ENCODE results near the gene ANKRD63.

Gene ANKRD63

DNA sequence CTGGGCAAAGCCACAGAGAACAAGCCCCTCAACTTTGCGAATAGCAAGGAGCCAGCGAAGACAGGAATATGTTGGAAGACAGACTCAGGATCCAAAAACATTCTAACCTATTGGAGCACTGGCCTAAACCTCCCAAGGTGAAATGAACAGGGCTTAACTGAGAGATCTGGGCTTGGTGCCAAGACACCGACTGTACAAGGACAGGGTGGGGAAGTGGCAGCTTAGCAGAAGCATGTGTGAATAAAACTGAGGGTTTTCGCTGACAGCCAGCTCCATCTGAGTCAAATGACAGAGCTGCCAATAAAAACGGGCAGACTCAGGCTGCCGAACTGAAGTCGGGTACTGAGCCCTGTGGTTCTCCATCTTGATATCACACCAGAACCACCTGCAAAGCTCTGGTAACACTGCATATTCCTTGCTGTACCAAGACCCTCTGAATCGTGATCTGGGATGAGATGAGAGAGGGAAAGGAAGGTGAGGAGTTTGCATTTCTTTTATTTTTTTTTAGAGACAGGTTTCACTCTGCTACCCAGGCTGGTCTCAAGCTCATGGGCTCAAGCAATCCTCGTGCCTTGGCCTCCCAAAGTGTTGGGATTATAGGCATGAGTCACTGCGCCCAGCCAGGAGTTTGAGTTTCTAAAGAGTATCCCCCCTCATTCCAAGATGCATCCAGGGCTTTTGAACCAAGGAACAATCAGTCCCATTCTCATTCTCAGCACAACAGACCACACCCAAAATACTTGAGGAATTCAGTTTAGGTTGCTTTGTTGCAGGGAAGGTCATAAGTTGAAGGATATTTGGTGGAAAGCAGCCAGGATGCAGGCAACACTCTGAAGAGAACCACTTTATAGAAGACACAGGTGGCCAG is 30.9 kb upstream of the ANKRD63 start:
- no peak for DNase-seq (ENCODE audit: low spot score)

DNA sequence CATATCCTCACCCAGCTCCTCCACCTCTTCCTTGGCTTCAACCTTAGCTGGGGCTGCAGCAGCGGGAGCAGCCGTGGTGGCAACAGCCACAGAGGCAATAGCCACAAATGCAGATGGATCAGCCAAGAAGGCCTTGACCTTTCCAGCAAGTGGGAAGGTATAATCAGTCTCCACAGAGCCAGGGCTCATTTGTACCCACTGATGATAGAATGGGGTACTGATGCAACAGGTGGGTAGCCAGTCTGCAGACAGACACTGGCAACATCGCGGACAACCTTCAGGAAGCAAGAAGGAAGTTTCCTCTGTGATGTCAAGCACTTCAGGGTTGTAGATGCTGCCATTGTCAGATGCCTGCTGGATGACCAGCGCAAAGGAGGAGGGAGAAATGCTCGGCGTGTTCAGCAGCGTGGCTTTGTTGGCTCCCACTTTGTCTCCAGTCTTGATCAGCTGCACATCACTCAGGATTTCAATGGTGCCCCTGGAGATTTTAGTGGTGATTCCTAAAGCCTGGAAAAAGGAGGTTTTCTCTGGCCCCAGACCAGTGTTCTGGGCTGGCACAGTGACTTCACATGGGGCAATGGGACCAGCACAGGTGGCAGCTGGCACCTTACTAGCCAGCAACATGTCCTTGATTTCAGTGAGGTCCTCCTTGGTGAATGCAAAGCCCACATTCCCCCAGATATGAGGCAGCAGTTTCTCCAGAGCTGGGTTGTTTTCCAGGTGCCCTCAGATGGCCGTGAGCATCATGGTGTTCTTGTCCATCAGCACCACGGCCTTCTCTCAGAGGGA is 29.7 kb upstream of the ANKRD63 start:
- DNase-seq (ENCODE audit: low spot score): no peak

DNA sequence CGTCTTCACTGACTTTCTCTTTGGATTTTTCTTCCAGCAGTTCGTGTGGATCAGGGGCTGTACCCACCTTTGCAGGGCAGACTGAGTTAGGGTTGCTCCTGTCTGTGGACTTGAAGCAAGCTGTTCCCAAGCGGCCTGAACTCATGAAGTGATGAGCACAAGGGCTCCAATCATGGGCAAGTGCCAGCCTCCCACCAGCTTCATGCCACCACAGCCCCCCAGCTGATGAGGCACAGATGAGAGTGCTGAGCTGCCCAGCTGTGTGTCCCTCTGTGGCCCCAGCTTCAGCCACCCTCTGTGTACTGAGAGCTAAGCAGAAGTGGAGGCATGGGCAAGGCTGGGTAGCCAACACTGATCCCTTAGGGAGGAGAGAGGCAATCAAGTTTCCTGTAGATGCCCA is 28.1 kb upstream of the ANKRD63 start:
- DNase-seq (ENCODE audit: low spot score): no peak

DNA sequence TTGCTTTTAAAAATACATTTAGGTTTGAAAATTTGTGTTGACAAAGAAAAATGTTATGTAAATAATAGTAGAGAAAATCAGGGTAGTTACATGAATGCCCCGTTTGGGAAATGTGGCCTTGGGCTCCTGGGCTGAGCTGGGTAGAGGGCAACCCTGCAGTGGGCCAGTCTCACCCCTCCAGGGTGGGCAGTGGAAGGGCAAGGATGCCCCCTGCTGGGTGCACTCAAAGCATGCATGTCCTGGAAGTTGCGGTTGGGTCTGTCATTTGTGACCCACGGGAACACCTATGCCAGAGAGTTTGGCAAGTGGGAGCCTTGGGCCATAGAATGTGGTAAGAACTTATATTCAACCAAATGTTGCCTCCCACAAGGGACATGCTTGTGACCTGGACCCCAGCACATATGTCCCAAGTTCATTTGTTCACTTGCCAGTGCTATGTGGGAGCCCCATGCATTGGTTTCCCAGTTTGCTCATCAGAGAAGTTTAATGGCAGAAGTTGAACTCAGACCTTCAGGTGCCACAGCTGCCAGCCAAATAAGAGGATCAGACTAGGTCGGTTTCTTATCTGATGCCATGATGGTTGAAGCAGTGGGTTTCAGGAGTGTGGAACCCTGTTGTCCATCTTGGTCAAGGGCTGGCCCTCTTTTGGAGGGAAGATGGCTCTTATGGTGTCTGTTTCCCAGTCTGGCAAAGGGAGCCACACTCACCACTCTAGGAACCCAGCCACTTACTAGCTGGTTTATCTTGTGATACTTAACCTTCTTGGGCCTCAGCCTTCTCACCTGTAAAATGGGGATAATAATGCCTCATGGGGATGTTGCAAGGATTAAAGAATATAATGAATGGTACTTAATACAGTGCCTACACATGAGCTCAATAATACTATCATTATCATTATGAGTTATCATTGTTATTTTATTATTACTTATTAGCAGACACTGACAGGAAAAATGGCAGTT is 27.4 kb upstream of the ANKRD63 start:
- DNase-seq (ENCODE audit: low spot score): no peak

DNA sequence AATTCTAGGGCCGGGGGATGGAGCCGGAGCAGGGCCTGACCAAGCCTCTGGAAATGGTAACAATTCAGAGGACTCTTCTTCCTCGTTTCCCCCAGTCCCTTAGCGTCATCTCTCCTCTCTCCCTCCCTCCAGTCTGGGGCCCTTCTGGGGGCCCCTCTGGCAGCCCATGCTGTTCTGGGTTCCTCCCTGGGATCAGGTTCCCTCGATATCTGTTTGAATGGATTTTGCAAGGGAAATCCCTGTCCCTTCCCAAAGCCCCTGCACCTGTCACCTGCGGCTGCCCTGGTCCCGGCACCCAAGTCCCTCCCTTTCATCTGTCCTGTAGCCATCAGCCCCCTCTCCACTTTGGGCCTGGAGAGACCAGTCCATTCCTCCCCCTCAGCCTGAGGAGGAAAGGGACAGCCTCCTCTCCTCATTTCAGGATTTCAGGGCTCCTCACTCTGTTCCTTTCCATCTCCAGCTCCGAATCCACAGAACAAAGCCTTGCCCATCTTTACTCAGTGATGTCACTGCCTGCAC is 26.5 kb upstream of the ANKRD63 start:
- DNase-seq (ENCODE audit: low spot score): no peak

DNA sequence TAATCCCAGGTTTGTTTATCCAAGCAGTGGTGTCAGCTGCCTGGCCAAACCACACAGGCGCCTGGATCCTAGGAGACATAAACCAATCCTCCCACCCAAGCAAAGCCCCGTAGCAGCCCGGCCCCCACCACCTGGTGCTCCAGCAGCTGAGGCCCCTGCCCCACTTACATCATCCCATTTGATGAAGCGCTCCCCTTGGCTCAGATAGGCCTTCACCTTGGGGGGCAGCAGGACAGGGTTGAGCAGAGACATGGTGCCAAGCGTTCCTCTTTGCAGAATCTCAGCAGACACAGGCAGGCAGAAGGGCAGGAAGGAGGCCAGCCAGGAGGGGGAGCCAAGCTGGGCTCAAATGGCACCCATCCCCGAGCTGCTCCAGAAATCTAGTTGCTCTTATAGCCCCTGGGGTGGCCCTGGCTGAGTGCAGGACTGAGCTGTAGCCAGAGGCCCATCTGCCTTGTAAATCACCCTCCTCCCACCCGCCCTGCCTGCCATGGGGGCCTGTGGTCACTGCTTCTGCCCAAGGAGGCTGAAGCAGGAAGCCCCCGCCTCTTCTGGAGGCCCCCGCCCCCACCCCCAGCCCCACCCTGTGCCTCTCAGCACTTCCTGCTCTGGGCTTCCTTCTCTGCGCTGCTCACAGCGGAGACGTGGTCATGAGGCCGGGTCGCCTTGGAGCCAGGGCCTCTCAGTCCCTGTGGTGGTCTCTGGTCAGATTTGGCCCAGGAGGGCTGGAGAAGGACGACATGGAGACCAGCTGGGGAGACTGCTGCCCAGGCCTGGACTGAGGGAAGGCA is 24.8 kb upstream of the ANKRD63 start, which contains the start of gene PLCB2:
Gene PLCB2 (minus strand): TSS at position 515 of the 791 bp plus-strand sequence. CDS start 263 bp downstream, at position 252.
- peak; percentile 48 for DNase-seq (ENCODE audit: low spot score)

DNA sequence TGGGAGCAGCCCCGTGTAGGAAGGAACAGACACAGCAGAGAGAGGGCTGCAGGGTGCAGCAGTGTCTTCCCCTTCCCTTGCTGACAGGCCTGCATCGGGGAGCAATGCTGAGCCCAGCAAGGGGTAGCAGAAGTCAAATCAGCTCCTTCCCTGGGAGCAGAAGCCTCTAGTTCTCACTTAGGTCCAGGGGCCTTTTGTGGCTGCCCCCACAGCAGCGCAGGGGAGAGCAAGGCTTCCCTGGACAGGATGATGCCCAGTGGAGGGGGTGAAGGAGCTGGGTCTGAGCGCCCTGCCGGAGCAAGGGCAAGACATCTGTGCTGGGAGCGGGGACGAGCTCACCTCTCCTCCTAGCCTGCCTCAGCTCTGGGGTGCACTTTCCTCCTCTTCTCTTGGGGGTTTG is 24.0 kb upstream of the ANKRD63 start:
- no peak for DNase-seq (ENCODE audit: low spot score)

DNA sequence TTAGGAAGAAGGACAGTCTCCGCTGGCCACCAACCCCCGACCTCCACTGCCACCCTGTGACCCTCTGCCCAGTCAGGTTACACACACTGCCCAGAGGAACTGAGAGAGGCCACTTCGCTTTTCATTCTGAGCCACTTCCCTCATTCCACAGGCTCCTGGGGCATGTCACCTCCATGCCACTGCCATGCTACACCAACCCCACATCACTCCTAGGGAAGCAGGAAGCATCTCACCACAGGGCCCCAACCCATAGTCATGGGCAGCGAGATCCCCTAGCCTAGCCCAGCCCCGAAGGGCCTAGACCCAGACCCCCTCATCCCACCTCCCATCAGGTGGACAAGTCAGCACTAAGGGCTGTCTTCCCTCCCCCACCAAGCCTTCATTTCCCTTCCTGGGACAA is 23.5 kb upstream of the ANKRD63 start:
- DNase-seq (ENCODE audit: low spot score): peak; percentile 51

DNA sequence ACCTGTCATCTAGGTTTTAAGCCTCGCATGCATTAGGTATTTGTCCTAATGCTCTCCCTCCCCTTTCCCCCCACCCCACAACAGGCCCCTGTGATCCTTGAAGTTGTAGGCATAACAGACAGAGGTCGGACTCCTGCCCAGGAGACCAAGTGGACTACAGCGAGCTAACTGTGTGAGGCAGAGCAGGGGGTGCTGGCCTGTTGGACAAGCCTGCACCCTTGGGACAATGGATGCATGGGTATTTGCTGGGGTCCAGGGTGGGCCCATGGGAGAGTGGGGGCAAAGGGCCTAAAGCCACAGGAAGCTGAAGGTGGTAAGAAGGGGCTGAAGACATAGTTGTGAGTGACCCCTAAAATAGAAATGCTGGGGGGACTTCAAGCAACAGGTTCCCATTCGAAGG is 22.4 kb upstream of the ANKRD63 start:
- no peak for DNase-seq (ENCODE audit: low spot score)

DNA sequence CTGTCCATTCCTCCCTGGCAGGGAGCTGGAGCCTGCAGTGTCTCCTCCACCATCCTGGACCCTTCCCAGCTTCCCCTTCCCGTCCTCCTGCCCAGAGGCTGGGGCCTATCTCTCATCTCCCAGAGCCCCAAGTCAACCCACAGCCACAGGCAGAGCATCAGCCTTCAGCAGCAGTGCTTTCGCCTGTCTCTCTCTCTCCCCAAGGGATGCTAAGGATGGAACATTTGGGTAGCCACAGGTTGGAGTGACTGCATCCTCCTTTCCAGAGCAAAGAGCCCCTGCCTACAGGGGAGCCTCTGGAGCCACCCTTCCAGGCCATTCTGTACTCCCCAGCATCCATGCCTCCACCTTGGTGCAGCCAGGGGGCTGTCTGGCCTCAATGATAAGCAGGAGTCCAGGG is 20.7 kb upstream of the ANKRD63 start:
- no peak for DNase-seq (ENCODE audit: low spot score)

DNA sequence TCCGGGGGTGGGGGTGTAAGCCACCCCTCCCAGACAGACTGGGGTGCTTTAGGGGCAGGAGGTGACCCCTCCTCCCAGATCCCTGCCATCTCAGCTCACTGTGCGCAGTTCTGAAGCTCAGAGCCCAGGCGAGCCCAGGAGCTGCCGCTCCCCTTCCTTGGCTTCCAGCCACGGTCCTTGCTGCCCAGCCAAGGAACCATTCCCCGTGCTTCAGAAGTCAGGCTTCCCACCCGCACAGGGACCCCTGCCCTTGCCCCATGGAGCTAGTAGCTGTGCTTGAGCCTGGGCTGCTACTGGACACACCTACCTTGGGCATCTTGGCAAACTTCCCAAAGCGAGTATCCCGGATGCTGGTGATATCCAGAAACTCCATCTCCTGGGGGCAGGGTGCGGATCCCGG is 20.1 kb upstream of the ANKRD63 start:
- DNase-seq (ENCODE audit: low spot score): no peak

DNA sequence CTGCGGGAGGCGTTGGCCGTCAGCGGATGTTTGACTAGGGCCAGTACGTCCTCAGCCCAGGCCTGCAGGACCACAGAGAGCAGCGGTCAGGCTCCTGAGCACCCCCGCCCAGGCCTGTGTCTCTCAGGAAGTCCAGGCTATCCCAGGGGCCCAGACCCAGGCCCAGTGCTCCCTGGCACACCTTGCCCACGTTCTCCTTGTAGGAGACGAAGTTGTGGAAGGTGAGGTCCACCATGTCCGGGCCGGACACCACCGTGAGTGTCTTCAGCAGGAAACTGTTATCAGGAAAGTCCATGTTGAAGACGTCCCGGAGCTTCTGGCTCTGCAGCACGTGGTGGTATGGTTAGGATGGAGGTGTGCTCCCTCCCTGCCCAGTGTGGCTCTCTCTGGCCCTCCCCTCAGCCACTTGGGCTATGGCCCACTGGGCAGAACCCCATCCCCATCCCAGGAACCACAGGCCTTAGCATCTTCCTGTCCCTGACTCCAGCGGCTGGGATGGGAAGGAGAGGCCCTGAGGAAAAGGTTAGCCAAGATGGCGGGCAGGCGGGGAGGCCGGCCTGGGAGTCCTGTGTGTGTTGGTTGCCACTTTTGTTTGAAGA is 19.5 kb upstream of the ANKRD63 start:
- no peak for DNase-seq (ENCODE audit: low spot score)

DNA sequence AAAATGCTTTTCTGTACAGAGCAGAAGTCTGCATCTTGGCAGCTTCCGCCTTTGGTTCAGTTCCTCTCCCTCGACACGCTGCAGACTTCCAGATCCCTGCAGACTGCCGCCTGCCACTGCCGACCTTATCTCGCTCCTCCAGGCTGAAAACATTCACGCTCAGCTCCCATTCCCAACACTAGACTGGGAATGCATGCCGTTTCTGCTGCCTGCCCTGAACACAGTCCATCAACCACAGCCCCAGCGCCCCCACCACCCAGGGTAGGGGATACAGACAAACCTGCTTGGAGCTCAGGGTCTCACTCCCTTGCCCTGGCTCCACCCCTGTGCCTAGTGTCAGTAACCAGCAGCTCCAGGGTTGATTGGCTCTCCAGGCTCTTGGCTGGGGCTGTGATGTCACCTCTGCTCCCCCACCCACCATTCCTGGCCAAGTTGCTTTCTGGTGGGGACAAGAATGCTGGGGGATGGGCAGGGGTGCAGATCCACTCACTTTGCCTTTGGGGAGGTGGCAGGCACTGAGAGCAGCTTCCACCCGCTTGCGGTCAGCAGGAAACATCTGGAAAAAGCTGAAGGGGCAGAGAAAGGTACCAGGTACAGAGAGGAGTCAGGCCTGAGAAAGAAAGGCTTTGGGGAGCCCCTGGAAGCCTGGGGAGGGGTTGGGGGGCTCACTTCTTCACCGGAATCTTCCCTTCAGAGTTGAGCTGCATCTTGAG is 18.8 kb upstream of the ANKRD63 start:
- DNase-seq (ENCODE audit: low spot score): no peak

DNA sequence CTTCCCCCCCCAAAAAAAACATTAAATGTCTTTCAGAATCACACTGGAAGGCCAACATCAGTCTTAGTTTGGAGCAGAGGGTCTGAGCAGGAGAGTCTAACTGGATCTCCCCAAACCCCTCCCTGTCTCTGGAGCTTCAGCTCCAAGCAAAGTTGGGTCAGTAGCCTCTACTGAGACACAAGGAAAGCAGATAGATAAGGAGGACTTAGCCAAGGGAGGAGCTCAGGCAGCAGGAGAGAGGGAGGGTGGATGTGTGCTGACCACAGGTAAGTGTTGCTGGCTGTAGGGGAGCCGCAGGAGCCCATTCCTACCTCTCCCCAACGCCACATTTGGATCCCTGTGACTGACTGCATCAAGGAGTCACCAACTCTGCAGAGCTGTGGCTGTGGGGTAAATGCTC is 17.9 kb upstream of the ANKRD63 start:
- no peak for DNase-seq (ENCODE audit: low spot score)

DNA sequence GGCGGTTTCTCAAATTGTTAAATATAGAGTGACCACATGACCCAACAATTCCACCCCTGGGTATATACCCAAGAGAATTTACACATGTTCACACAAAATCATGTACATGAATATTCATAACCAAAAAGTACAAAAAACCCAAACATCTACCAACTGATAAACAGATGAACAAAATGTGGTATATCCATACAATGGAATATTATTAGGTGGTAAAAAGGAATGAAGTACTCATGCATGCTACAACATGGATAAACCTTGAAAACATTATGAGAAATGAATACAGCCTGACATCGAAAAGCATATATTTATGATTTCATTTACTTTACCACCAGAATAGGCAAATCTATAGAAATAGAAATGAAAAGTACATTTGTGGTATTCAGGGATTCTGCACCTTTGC is 17.5 kb upstream of the ANKRD63 start:
- no peak for DNase-seq (ENCODE audit: low spot score)

DNA sequence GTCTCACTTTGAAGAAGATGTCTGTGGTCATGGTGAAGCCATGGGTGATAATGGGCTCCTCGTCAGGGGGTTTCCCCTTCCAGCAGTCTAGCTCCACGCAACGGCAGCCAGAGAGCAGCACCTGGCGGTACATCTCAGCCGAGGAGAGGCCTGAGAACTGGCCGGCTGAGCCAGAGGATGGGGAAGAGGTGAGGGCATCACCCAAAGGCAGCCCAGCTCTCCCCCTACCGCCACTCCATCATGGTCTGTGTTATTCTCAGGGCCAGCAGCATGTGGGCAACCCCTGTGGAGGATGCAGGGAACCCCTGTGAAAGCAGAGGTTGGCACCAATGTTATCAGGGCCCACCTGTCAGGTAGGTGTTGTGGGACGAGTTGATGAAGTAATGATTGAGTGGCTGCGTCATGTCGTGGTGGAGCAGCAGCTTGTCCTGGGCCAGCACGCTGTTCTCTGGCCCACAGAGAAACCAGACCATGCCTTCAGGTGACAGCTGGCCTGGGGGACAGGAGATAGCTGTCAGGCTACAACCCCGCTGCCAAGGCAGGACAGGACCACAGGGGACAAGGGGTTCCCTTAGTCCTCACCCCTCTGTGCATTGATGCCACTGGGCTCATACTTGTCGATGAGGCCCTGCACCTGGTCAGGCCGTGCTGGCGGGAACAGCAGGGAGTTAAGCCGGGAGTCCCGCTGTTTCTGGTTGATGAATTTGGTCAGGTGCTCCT is 15.5 kb upstream of the ANKRD63 start:
- DNase-seq (ENCODE audit: low spot score): no peak

DNA sequence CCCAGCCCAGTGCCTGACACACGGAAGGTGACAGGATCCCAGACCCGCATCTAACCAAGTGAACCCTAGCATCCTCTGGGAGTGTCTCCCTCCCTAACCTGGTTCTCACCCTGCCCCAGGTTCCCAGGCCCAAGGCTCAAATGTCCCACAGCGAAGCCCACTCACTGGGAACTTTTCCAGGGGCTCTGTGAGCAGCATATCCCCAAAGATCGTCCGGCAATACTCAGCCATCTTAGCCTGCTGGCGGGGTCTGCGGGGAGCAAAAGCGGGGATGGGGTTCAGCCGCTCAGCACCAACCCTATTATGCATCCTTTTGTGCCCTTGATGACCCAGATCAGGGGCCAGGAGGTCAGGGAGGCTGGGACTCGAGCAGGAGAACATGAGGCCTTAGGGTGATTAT is 14.5 kb upstream of the ANKRD63 start:
- no peak for DNase-seq (ENCODE audit: low spot score)

DNA sequence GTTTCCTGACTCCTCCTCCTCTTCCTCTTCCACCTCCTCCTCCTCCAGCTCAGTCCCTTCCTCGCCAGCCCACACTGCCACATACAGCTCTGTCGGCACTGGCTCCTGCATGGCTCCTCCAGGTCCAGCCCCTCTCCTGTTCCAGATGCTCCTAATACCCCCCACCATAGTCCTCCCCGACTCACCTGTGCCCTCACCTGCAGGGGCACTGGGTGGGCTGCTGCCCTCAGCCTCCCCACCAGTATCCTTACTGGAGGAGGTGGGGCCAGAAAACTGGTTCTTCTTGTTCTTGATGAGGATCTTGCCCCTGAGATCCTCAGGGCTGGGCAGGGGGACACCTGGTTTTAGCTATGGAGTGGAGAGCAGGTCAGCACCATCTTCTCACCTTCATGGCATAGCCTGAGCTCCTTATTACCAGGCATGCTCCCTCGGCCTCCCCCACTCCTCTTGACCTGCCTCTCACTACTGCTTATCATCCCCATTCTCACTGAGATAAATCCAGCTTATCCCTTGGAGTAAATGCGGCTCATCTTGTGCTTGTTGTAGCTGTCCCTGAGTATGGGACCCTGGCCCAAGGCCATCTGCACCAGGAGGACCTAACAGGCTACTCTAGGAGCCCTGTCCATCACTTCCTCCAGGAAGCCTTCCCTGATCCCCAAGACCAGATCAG is 13.8 kb upstream of the ANKRD63 start:
- no peak for DNase-seq (ENCODE audit: low spot score)
